ENCODE data around the gene RNF40. TPM values are rescaled to one million over a fixed set of nuclear protein-coding genes. Genes with fewer than 3 reads are reported as not detected.

RNF40 gene
- total and polyA plus RNA-seq, 4 experiments from 2014 or later = 16.6 to 109 (median 76.8) TPM

DNA sequence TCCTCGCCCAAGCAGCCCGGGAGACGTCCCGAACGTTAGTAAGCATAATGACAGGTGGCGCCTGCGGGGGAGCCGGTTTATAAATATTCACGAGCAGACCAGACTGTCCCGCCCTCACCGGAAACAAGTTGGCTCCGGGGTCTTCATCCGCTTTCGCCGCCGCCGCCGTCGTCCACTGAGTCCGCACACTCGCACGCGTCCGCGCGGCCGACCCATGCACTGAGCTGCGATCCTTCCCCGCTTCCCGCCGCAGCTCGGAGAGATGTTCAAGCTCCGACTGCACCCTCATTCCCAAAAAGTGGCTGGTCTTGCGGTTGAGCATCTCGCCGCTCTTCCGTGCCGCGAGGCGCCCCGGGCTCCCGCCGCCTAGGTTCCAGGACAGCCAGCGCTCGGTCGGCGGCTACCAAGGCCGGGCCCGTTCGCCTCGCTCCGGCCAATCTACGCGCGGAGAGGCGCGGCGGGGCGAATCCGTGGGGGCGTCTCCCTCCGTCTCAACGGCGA lies 645 bp upstream of the RNF40 start:
- no peaks in the 10 kb centered on the region for H3K27me3 ChIP-seq (ENCODE audit: insufficient read depth, low read length)
- peaks cover 0 to 2% (median 0%) of the 10 kb centered on the region in 8 donors for H3K9me3 Mint-ChIP-seq
- H3K9me3 ChIP-seq (ENCODE audit: control insufficient read depth in 1 of 2, low read length in 2 of 2) = no peaks in the 10 kb centered on the region
- H3K4me1 ChIP-seq (ENCODE audit: insufficient read depth, low read length) = peaks cover 30% of the 10 kb centered on the region
- H3K36me3 Mint-ChIP-seq = peaks cover 18 to 54% of the 10 kb centered on the region in 2 donors
- POLR2A ChIA-PET (ENCODE audit: partially characterized antibody) = interaction anchor here (0.7 to 3.0 kb wide), 2 partner anchors 14 to 113 kb away, joined by 3 to 13 read pairs; partner anchors contain the start of gene PHKG2
- H3K4me1 Mint-ChIP-seq = peaks cover 9 to 38% (median 26%) of the 10 kb centered on the region in 4 donors
- peak in 4 of 5 donors; percentile 16 to 63 (median 20) for DNase-seq
- H3K27ac Mint-ChIP-seq = peak overlapping the region; percentile 94 to 97 (median 96)
- no peaks in the 10 kb centered on the region for H3K27me3 Mint-ChIP-seq
- H3K4me3 Mint-ChIP-seq = peak overlapping the region; percentile 94 to 98 (median 97)
- peak overlapping the region; percentile 73 to 97 for H3K4me3 ChIP-seq (ENCODE audit: low read length in 2 of 2)
- peak overlapping the region; percentile 71 for H3K27ac ChIP-seq (ENCODE audit: low read depth, low read length)
- peaks cover 35% of the 10 kb centered on the region for H3K36me3 ChIP-seq (ENCODE audit: insufficient read depth, low read length)
- CTCF ChIA-PET (ENCODE audit: partially characterized antibody) = interaction anchor here (0.9 kb wide), 1 partner anchor 11 kb away, joined by 4 read pairs; no protein-coding TSS in a partner anchor
- intact Hi-C loops (cut with micrococcal nuclease) = no loop called here

DNA sequence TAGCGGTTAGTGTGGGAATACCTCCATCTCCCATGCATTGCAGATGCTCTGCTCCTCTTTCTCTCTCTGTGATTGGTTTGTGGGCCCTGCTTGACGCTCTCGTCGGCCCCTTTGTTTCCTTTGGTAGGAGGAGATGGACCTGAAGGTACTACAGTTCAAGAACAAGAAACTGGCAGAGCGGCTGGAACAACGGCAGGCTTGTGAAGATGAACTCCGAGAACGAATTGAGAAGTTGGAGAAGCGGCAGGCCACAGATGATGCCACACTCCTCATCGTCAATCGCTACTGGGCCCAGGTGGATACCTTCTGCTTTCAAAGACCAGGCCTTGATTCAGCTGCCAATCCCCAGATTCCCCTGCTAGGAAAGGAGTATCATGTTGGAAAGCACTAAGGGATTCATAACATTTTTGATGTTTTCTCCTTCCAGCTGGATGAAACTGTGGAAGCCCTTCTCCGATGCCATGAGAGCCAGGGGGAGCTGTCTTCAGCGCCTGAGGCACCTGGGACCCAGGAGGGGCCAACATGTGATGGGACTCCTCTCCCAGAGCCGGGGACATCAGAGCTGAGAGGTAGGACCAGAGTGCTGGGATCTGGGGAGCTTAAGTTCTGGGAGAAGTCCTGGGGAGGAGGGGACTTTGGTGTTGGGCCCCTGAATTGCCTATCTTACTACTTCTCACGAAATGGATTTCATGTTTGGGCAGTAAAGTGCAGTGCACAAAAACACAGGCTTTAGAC lies 1.0 kb downstream of the RNF40 start:
- Histone ChIP-seq H3K27ac (ENCODE audit: low read depth, low read length) (peak overlapping the region; percentile 71), H3K4me1 (ENCODE audit: insufficient read depth, low read length) (peaks cover 30% of the 10 kb centered on the region), H3K4me3 (ENCODE audit: low read length in 2 of 2) (peak overlapping the region; percentile 73 to 97), H3K27me3 (ENCODE audit: insufficient read depth, low read length) (no peaks in the 10 kb centered on the region), H3K9me3 (ENCODE audit: control insufficient read depth in 1 of 2, low read length in 2 of 2) (no peaks in the 10 kb centered on the region), H3K36me3 (ENCODE audit: insufficient read depth, low read length) (peaks cover 52% of the 10 kb centered on the region)
- Mint-ChIP-seq H3K4me3 (peak overlapping the region; percentile 94 to 98 (median 97)), H3K27me3 (no peaks in the 10 kb centered on the region), H3K9me3 (peaks cover 0 to 2% (median 0%) of the 10 kb centered on the region in 8 donors), H3K4me1 (peaks cover 12 to 38% (median 27%) of the 10 kb centered on the region in 4 donors), H3K27ac (peak overlapping the region; percentile 94 to 97 (median 96)), H3K36me3 (peaks cover 26 to 64% of the 10 kb centered on the region in 2 donors)
- CTCF ChIA-PET (ENCODE audit: partially characterized antibody) = interaction anchor here (0.9 to 1.2 kb wide), 3 partner anchors 12 to 51 kb away, joined by 3 to 5 read pairs (median 3); no protein-coding TSS in a partner anchor
- intact Hi-C loops (cut with micrococcal nuclease) = loop anchor here (1.0 kb wide), 6 partner anchors 15 to 311 kb away; partner anchors contain the start of genes FBRS, FBXL19, PHKG2 and ZNF646
- no peak for DNase-seq
- POLR2A ChIA-PET (ENCODE audit: partially characterized antibody) = interaction anchor here (0.5 to 3.8 kb wide), 4 partner anchors 11 to 311 kb away, joined by 3 to 19 read pairs (median 8); partner anchors contain the start of genes PHKG2, ZNF646 and ZNF668

DNA sequence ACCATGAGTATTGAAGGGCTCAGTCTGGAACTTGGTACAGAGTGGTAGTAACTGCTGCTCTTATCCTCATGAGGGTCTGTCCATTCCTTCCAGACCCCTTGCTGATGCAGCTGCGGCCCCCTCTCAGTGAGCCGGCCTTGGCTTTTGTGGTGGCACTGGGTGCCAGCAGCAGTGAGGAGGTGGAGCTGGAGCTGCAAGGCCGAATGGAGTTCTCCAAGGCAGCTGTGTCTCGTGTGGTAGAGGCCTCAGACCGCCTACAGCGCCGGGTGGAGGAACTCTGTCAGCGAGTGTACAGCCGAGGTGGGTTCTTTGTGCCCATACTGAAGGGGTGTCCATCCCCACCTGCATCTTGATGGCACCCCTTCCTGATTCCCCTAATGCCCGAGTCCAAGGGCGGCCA lies 2.0 kb downstream of the RNF40 start:
- CTCF ChIA-PET (ENCODE audit: partially characterized antibody) = interaction anchor here (0.8 kb wide), 1 partner anchor 51 kb away, joined by 3 read pairs; no protein-coding TSS in a partner anchor

DNA sequence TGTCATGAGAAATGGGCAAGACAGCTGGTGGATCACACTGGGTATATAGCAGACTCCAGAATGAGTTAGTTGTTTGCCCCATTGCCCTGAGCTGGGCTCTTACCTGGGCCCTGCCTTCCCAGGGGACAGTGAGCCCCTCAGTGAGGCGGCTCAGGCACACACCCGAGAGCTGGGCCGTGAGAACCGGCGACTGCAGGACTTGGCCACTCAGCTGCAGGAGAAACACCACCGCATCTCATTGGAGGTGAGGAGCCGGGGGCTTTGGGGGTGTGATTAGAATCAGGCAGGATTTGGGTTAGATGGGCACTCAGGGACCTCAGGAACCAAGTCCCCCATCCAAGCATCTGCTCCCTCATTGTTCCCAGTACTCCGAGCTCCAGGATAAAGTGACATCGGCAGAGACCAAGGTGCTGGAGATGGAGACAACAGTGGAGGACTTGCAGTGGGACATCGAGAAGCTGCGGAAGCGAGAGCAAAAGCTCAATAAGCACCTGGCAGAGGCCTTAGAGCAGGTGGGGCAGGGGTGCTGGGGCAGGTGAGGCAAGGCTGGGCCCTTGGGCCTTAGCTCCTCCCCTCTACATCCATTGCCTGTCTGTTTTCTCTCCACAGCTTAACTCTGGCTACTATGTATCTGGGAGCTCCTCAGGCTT lies 2.8 kb downstream of the RNF40 start:
- no peak for DNase-seq
- Histone ChIP-seq H3K4me1 (ENCODE audit: insufficient read depth, low read length) (peaks cover 30% of the 10 kb centered on the region), H3K27me3 (ENCODE audit: insufficient read depth, low read length) (no peaks in the 10 kb centered on the region), H3K9me3 (ENCODE audit: control insufficient read depth in 1 of 2, low read length in 2 of 2) (no peaks in the 10 kb centered on the region), H3K27ac (ENCODE audit: low read depth, low read length) (no peak overlapping the region), H3K4me3 (ENCODE audit: low read length in 2 of 2) (no peak overlapping the region), H3K36me3 (ENCODE audit: insufficient read depth, low read length) (peaks cover 69% of the 10 kb centered on the region)
- Mint-ChIP-seq H3K36me3 (peaks cover 34 to 79% of the 10 kb centered on the region in 2 donors), H3K4me1 (peaks cover 12 to 38% (median 27%) of the 10 kb centered on the region in 4 donors), H3K27me3 (peaks cover 0 to 1% of the 10 kb centered on the region in 2 donors), H3K27ac (peak overlapping the region in 2 of 7 donors; percentile 10 to 48), H3K4me3 (no peak overlapping the region), H3K9me3 (peaks cover 0 to 2% (median 0%) of the 10 kb centered on the region in 8 donors)
- POLR2A ChIA-PET (ENCODE audit: partially characterized antibody) = interaction anchor here (0.8 to 3.8 kb wide), 4 partner anchors 10 to 111 kb away, joined by 3 to 19 read pairs (median 3); partner anchors contain the start of gene PHKG2
- CTCF ChIA-PET (ENCODE audit: partially characterized antibody) = interaction anchor here (0.8 kb wide), 2 partner anchors 50 to 185 kb away, joined by 3 read pairs; no protein-coding TSS in a partner anchor
- intact Hi-C loops (cut with micrococcal nuclease) = no loop called here

More for the DNA sequence above, 2.0 kb downstream of the RNF40 start:
- Histone ChIP-seq H3K27ac (ENCODE audit: low read depth, low read length) (no peak overlapping the region), H3K9me3 (ENCODE audit: control insufficient read depth in 1 of 2, low read length in 2 of 2) (no peaks in the 10 kb centered on the region), H3K27me3 (ENCODE audit: insufficient read depth, low read length) (no peaks in the 10 kb centered on the region), H3K36me3 (ENCODE audit: insufficient read depth, low read length) (peaks cover 61% of the 10 kb centered on the region), H3K4me3 (ENCODE audit: low read length in 2 of 2) (no peak overlapping the region), H3K4me1 (ENCODE audit: insufficient read depth, low read length) (peaks cover 30% of the 10 kb centered on the region)
- intact Hi-C loops (cut with micrococcal nuclease) = no loop called here
- peaks cover 12 to 38% (median 27%) of the 10 kb centered on the region in 4 donors for H3K4me1 Mint-ChIP-seq
- peak overlapping the region in 3 of 7 donors; percentile 16 to 48 (median 41) for H3K27ac Mint-ChIP-seq
- H3K4me3 Mint-ChIP-seq = peak overlapping the region in 3 of 8 donors; percentile 31 to 97 (median 74)
- POLR2A ChIA-PET (ENCODE audit: partially characterized antibody) = interaction anchor here (1.0 to 3.8 kb wide), 2 partner anchors 10 to 51 kb away, joined by 3 to 19 read pairs; no protein-coding TSS in a partner anchor
- DNase-seq = no peak
- peaks cover 33 to 70% of the 10 kb centered on the region in 2 donors for H3K36me3 Mint-ChIP-seq
- peaks cover 0 to 2% (median 0%) of the 10 kb centered on the region in 8 donors for H3K9me3 Mint-ChIP-seq
- peaks cover 0 to 1% of the 10 kb centered on the region in 2 donors for H3K27me3 Mint-ChIP-seq

DNA sequence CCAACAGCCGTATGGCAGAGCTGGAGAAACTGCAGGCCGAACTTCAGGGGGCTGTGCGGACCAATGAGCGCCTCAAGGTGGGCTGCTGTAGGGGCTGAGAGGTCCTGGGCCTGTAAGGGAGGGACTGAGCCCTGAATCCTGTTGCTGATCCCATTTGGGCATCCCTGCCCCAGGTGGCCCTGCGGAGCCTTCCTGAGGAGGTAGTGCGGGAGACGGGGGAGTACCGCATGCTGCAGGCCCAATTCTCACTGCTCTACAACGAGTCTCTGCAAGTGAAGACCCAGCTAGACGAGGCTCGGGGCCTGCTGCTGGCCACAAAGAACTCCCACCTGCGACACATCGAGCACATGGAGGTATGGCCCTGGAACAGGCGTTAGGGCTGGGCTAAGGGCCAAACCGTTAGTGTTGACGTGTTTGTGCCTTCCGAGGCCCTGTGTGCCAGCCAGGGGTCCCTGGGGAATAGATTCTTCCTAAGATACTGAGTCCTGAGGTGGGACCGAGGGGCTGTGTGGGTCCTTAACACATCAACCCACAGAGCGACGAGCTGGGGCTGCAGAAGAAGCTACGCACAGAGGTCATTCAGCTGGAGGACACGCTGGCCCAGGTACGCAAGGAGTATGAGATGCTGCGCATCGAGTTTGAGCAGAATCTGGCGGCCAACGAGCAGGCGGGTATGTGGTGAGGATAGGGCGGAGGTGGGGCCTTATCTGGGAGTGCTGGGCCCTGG lies 4.2 kb downstream of the RNF40 start:
- no peaks in the 10 kb centered on the region for H3K9me3 ChIP-seq (ENCODE audit: control insufficient read depth in 1 of 2, low read length in 2 of 2)
- Mint-ChIP-seq H3K4me1 (peaks cover 8 to 26% (median 18%) of the 10 kb centered on the region in 4 donors), H3K4me3 (no peak overlapping the region), H3K9me3 (peaks cover 0 to 2% (median 0%) of the 10 kb centered on the region in 8 donors), H3K27me3 (peaks cover 0 to 1% of the 10 kb centered on the region in 2 donors), H3K36me3 (peaks cover 39 to 85% of the 10 kb centered on the region in 2 donors), H3K27ac (peak overlapping the region in 1 of 7 donors; percentile 13)
- peaks cover 80% of the 10 kb centered on the region for H3K36me3 ChIP-seq (ENCODE audit: insufficient read depth, low read length)
- no peak overlapping the region for H3K4me3 ChIP-seq (ENCODE audit: low read length in 2 of 2)
- ChIA-PET CTCF (ENCODE audit: partially characterized antibody) (no interaction called here), POLR2A (ENCODE audit: partially characterized antibody) (interaction anchor here (0.6 to 3.8 kb wide), 2 partner anchors 8 to 48 kb away, joined by 3 to 19 read pairs; no protein-coding TSS in a partner anchor)
- no peak overlapping the region for H3K27ac ChIP-seq (ENCODE audit: low read depth, low read length)
- intact Hi-C loops (cut with micrococcal nuclease) = no loop called here
- DNase-seq = no peak
- peaks cover 20% of the 10 kb centered on the region for H3K4me1 ChIP-seq (ENCODE audit: insufficient read depth, low read length)
- no peaks in the 10 kb centered on the region for H3K27me3 ChIP-seq (ENCODE audit: insufficient read depth, low read length)

DNA sequence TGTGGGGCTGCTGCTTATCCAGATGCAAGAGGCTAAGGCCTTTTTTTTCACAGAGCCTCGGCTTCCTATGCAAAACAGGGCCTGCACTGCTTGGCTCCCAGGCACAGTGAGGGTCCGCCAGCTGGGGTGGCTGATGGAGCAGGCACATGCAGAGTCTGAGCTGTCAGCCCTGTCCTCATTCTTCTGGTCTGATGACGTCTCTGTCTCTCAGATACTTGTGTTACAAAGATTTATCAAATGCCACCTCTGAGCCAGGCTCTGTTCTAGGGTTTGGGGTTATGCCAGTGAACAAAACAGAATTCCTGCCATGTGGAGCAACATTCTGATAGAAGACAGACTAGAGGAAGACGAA lies 4.8 kb downstream of the RNF40 start:
- Mint-ChIP-seq H3K36me3 (peaks cover 39 to 87% of the 10 kb centered on the region in 2 donors), H3K4me1 (peaks cover 8 to 24% (median 16%) of the 10 kb centered on the region in 4 donors), H3K9me3 (peaks cover 0 to 2% (median 0%) of the 10 kb centered on the region in 8 donors), H3K4me3 (peak overlapping the region in 1 of 8 donors; percentile 32), H3K27ac (peak overlapping the region in 2 of 7 donors; percentile 2 to 77), H3K27me3 (peaks cover 0 to 1% of the 10 kb centered on the region in 2 donors)
- intact Hi-C loops (cut with micrococcal nuclease) = no loop called here
- POLR2A ChIA-PET (ENCODE audit: partially characterized antibody) = no interaction called here
- no peak overlapping the region for H3K4me3 ChIP-seq (ENCODE audit: low read length in 2 of 2)
- H3K9me3 ChIP-seq (ENCODE audit: control insufficient read depth in 1 of 2, low read length in 2 of 2) = no peaks in the 10 kb centered on the region
- DNase-seq = no peak
- CTCF ChIA-PET (ENCODE audit: partially characterized antibody) = no interaction called here
- peaks cover 19% of the 10 kb centered on the region for H3K4me1 ChIP-seq (ENCODE audit: insufficient read depth, low read length)
- peaks cover 85% of the 10 kb centered on the region for H3K36me3 ChIP-seq (ENCODE audit: insufficient read depth, low read length)
- H3K27ac ChIP-seq (ENCODE audit: low read depth, low read length) = no peak overlapping the region
- H3K27me3 ChIP-seq (ENCODE audit: insufficient read depth, low read length) = no peaks in the 10 kb centered on the region

All from CD4-positive, alpha-beta memory T cell (primary cell).